Mesothelial cell of epicardium (in vitro differentiated cells): ENCODE results near the gene ITIH5. TPM values are rescaled to one million over a fixed set of nuclear protein-coding genes. Genes with fewer than 3 reads are reported as not detected.

Experiments
- DNase-seq, 2 experiments: peaks; one replicate each; pipeline ENCODE4 v3.0.0; 2021; ENCODE audit warnings: low spot score in 2 of 2; ENCODE audit not compliant: unreplicated experiment in 2 of 2
- H3K27ac Mint-ChIP-seq: 2 replicates; pipeline ENCODE4 v1.8.0; 2021; ENCODE audit warnings: mixed read lengths
- H3K27me3 Mint-ChIP-seq: 2 replicates; pipeline ENCODE4 v1.8.0; 2021; ENCODE audit warnings: low read depth, mixed read lengths
- H3K36me3 Mint-ChIP-seq: 2 replicates; pipeline ENCODE4 v1.8.0; 2021; ENCODE audit warnings: mixed read lengths
- H3K4me1 Mint-ChIP-seq: 2 replicates; pipeline ENCODE4 v1.8.0; 2021; ENCODE audit warnings: mixed read lengths
- H3K4me3 Mint-ChIP-seq: 2 replicates; pipeline ENCODE4 v1.8.0; 2021; ENCODE audit warnings: mild to moderate bottlenecking, moderate library complexity, mixed read lengths
- H3K9me3 Mint-ChIP-seq: 2 replicates; pipeline ENCODE4 v1.8.0; 2021; ENCODE audit warnings: mixed read lengths
- CTCF ChIP-seq: fragments of 200-600 bp; sonication (generic); IDR thresholded peaks from one replicate; pipeline ENCODE4 v1.5.0; 2021; ENCODE audit warnings: antibody characterized with exemption; ENCODE audit not compliant: unreplicated experiment
- total RNA-seq: library from RNA; stranded (reverse); gene quantifications from 3 replicates; pipeline ENCODE4 v1.2.1, GENCODE V29; 2021

Gene ITIH5
- total RNA-seq, 1 donor from 2014 or later: 21.0 TPM

- H3K27ac Mint-ChIP-seq: no peak overlapping the region
- TF ChIP-seq CTCF: no peak
- no peak overlapping the region for H3K4me3 Mint-ChIP-seq
- H3K4me1 Mint-ChIP-seq: peaks cover 2% of the 10 kb centered on the region
- DNase-seq: no peak
- no peaks in the 10 kb centered on the region for H3K36me3 Mint-ChIP-seq
- H3K27me3 Mint-ChIP-seq: peaks cover 5% of the 10 kb centered on the region
- H3K9me3 Mint-ChIP-seq: no peaks in the 10 kb centered on the region
These were observed 114.6 kb downstream of the ITIH5 start for GRCh38 chr10:7551950-7552716.

- no peaks in the 10 kb centered on the region for H3K36me3 Mint-ChIP-seq
- peaks cover 6% of the 10 kb centered on the region for H3K4me1 Mint-ChIP-seq
- no peak overlapping the region for H3K4me3 Mint-ChIP-seq
- no peak overlapping the region for H3K27ac Mint-ChIP-seq
- no peaks in the 10 kb centered on the region for H3K9me3 Mint-ChIP-seq
- no peaks in the 10 kb centered on the region for H3K27me3 Mint-ChIP-seq
- no peak for DNase-seq
- TF ChIP-seq CTCF: no peak
These were observed 115.5 kb downstream of the ITIH5 start for GRCh38 chr10:7551289-7551688.

GRCh38 chr10:7550013-7550412 lies 116.8 kb downstream of the ITIH5 start:
- TF ChIP-seq CTCF: no peak
- no peak for DNase-seq
- no peak overlapping the region for H3K27ac Mint-ChIP-seq
- no peaks in the 10 kb centered on the region for H3K27me3 Mint-ChIP-seq
- no peak overlapping the region for H3K4me3 Mint-ChIP-seq
- no peaks in the 10 kb centered on the region for H3K36me3 Mint-ChIP-seq
- no peaks in the 10 kb centered on the region for H3K9me3 Mint-ChIP-seq
- H3K4me1 Mint-ChIP-seq: peaks cover 5% of the 10 kb centered on the region

GRCh38 chr10:7547829-7548228 lies 118.9 kb downstream of the ITIH5 start:
- no peak for DNase-seq
- no peak overlapping the region for H3K27ac Mint-ChIP-seq
- no peak for TF ChIP-seq CTCF
- no peak overlapping the region for H3K4me3 Mint-ChIP-seq
- peaks cover 12% of the 10 kb centered on the region for H3K4me1 Mint-ChIP-seq
- no peaks in the 10 kb centered on the region for H3K27me3 Mint-ChIP-seq
- H3K36me3 Mint-ChIP-seq: no peaks in the 10 kb centered on the region
- H3K9me3 Mint-ChIP-seq: no peaks in the 10 kb centered on the region

GRCh38 chr10:7547206-7547605 lies 119.6 kb downstream of the ITIH5 start:
- no peak for TF ChIP-seq CTCF
- no peaks in the 10 kb centered on the region for H3K36me3 Mint-ChIP-seq
- no peak overlapping the region for H3K27ac Mint-ChIP-seq
- peaks cover 17% of the 10 kb centered on the region for H3K4me1 Mint-ChIP-seq
- no peak for DNase-seq
- H3K9me3 Mint-ChIP-seq: no peaks in the 10 kb centered on the region
- H3K4me3 Mint-ChIP-seq: no peak overlapping the region
- no peaks in the 10 kb centered on the region for H3K27me3 Mint-ChIP-seq
